ENCODE data around the gene SUSD3.
A peak's percentile ranks its signal among the peaks of the same experiment; 100 is the strongest.
"Not testable (repeated sequence)": the region's sequence is repeated elsewhere in the genome, so short reads cannot be mapped to it uniquely, and the experiment has no call there.

SUSD3 gene

DNA sequence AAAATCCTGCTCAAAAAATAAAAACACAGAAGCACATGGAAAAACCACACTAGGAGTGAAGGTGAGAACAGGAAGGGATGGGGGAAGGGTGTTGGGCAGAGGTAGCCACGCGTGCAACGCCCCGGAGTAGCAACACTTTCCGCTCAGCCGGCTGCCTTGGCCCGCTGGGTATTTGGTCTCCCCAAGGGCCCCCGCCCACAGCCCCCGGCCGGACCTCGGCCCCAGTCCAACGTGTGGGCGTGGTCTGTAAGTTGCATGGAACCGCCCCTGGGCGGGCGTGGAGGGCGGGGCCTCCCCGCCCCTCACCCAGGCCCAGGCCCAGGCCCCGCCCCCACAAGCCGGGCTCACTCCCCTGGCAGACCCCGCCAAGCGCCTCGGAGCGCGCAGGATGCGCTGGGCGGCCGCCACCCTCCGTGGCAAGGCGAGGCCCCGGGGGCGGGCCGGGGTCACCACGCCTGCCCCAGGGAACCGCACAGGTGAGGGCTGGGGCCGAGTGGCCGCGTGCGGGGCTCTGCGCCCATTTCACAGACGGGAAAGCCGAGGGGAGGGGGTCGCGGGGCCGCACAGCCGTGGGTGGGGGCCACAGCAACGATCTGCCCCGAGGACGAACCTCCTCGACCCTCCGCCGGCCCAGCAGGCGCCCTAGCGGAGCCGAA, at the start of gene SUSD3:
SUSD3 (plus strand) TSS at position 347 of the 656 bp plus-strand sequence; CDS start at position 389, 42 bp downstream.
- DNase-seq = peak; percentile 33

GRCh38 chr9:93009337-93010015, 49.0 kb upstream of the SUSD3 start:
- DNase-seq = no peak

DNA sequence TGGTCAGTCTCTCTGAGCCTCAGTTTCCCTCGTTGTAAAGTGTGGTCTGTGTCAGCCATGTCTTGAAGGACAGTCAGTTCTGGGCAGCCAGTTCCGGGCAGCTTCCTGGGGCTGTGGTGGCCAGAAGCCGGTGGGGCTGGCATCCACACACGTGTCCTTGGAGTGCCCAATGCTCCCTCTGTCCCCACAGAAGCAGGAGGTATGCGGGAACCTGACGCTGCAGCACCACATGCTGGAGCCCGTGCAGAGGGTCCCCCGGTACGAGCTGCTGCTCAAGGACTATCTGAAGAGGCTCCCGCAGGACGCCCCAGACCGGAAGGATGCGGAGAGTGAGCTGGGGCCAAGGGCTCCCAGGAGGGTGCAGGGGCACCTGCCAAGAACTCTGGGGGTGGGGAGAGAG, 48.4 kb upstream of the SUSD3 start:
- DNase-seq = no peak

DNA sequence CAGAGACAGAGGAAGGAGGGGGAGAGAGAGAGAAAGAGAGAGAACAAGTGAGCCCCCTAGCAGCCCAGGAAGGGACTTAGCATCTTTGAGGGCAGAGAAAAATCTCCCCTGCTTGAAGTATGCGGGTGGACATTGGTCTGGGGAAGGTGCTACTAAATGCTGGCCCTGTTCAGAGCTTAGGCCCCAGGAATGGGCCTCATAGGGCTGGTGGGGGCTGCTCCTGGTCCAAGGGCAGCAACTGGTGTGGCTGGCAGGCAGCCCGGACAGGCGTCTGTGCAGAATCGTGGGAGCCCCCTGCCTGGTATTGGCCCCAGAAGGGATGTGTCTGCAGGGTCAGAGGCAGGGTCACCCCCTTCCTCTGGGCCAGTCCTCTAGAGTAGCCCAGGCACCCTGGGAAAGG, 47.8 kb upstream of the SUSD3 start:
- DNase-seq = no peak

DNA sequence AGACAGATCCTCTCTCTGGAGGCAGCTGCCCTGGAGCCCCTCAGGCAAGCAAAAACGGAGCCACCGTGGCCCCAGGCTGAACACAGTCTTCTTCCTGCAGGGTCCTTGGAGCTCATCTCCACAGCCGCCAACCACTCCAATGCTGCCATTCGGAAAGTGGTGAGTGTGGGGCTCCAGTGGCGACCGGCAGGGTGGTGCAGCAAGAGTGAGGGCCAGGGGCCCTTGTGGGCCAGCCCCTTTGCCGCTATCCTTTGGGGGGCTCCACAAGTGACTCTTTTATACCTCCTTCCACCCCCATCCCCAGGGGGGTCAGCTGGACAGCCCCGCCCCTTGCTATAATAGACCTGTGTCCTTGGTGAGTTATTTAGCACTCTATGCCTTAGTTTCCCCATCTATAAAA, 47.4 kb upstream of the SUSD3 start:
- DNase-seq = no peak

GRCh38 chr9:93012963-93013855, 45.3 kb upstream of the SUSD3 start:
- DNase-seq = no peak

DNA sequence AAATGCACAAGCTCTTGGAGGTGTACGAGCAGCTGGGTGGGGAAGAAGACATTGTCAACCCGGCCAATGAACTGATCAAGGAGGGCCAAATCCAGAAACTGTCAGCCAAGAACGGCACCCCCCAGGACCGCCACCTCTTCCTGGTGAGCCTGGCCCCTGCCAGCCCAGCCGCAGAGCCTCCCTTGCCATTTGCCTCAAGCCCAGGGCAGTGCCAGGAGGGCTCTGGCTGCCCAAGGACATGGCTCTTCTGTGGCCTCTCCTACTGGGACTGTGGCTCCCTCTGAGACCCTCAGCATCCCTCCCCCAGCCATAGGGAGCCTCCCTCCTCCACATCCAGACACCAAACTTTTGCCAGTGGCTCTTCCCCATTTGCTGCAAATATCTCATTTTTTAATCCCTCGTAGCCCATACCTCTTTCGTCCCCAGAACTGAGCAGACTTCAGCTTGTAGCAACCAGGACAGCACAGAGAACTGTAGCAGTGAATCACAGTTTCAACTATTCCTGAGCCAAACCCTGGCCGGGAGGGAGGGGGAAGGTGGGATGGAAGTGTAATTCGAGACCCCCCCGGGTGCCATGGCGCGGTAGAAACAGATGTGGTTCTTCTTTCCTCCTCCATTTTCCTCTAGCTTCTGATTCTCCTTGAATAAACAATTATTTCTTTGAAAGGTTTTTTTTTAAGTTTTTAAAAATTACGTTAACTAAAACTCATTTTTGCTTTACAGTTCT, 44.5 kb upstream of the SUSD3 start:
- no peak for DNase-seq

- DNase-seq = not testable (repeated sequence)
Observed at GRCh38 chr9:93015190-93015589, 43.3 kb upstream of the SUSD3 start.

GRCh38 chr9:93017621-93018020, 40.9 kb upstream of the SUSD3 start:
- DNase-seq = no peak

- DNase-seq = no peak
Observed at GRCh38 chr9:93020151-93020550, 38.4 kb upstream of the SUSD3 start.

DNA sequence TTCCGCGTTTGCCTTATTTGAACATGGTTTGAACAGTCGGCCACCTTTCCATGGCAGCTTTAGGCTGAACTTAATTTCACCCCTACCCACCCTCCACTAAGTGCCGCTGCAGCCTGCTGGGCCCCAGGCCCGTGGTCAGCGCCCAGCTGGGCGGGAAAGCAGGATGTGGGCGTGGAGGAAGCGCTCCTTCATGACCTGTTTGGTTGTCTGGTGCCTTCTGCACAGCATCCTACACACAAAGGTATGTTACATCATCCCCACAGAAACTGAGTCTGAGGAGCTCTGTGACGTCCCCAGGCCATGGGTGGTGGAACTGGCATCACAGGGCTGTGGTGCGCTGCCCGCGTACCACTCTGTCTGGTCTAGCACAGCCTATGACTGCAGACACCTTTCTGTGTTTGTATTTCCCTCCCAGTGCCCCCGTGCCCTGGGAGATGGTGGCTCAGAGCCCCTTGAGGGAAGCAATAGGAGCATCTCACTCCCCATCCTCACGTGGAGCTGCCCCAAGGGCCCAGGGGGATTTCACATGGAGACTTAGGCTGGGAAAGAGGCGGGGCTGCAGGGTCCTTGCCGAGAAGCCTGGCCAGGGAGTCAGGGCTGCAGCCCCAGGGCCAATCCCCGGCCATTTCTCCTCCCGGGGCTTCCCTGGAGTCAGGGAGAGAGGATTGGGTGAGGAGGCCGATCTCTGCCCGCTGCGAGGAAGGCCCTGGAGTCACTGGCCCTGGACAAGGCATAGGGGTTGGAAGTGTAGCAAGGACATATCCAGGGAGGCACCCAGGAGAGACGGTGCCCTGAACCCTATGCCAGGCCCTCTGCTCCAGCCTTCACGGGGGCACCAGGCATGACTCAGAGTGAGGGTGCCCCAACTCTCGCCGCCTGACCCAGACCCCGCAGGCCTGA, 37.5 kb upstream of the SUSD3 start:
- DNase-seq = no peak

GRCh38 chr9:93022066-93022465, 36.4 kb upstream of the SUSD3 start:
- no peak for DNase-seq

GRCh38 chr9:93022721-93023520, 35.6 kb upstream of the SUSD3 start:
- no peak for DNase-seq

DNA sequence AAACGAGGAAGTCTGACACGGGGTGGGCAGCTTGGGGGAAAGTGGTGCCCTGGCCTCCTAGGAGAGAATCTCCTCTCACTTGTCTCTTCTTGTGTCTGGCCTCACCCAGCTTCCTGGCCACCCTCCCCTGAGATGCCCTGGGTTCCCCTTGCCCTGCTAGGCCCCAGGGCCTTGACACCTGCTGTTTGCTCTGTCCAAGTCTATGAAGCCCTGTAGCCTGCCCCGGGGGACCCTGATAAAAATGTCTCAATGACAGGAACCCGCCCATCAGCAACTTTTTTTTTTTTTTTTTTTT, 35.0 kb upstream of the SUSD3 start:
- no peak for DNase-seq

DNA sequence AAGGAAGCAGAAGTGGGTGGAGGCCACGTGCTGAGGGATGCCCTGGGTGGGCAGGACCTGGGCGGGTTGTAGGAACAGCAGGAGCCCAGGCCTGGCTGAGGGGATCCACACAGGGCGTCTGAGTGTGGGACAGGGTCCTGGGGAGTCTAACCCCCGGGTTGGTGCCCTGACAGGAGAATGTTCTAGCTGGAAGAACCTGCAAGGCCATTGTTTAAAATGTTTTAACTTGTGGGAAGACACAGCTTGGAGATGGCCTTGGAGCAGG, 33.9 kb upstream of the SUSD3 start:
- no peak for DNase-seq

GRCh38 chr9:93024986-93025630, 33.4 kb upstream of the SUSD3 start:
- DNase-seq = no peak

GRCh38 chr9:93025736-93026135, 32.8 kb upstream of the SUSD3 start:
- DNase-seq = no peak

- DNase-seq = no peak
Observed at GRCh38 chr9:93026640-93027039, 31.9 kb upstream of the SUSD3 start.

DNA sequence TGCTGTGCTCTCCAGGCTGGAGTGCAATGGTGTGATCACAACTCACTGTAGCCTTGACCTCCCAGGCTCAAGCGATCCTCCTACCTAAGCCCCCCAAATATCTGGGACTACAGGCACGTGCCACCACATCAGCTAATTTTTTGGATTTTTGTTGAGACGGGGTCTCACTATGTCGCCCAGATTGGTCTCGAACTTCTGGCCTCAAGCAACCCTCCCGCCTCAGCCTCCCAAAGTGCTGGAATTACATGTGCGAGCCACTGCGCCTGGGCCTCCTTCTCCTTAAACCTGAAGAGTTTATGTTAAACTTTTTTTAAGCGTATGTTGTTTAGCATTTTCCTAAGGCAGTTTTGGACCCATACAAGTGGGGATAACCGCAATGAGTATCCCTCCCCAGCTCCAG, 30.8 kb upstream of the SUSD3 start:
- DNase-seq = no peak

GRCh38 chr9:93028448-93029006, 30.0 kb upstream of the SUSD3 start:
- no peak for DNase-seq

Data from EL (cell line).